ENCODE results near the gene CEP135.
"Not testable (repeated sequence)": the region's sequence is repeated elsewhere in the genome, so short reads cannot be mapped to it uniquely, and the experiment has no call there.

CEP135 gene

GRCh38 chr4:55925241-55925640 is 23.5 kb upstream of the CEP135 start:
- H3K4me3 ChIP-seq (ENCODE audit: low read length) = no peak overlapping the region
- no peaks in the 10 kb centered on the region for H3K4me1 ChIP-seq (ENCODE audit: control insufficient read depth, insufficient read depth, low read length)
- H3K9ac ChIP-seq (ENCODE audit: low read length) = no peak overlapping the region
- no peaks in the 10 kb centered on the region for H3K27me3 ChIP-seq (ENCODE audit: control insufficient read depth, insufficient read depth, low read length)
- H3K36me3 ChIP-seq (ENCODE audit: control insufficient read depth, insufficient read depth, low read length) = no peaks in the 10 kb centered on the region
- H3K9me3 ChIP-seq (ENCODE audit: control insufficient read depth, low read length) = no peaks in the 10 kb centered on the region

- Histone ChIP-seq H3K9me3 (ENCODE audit: control insufficient read depth, low read length) (no peaks in the 10 kb centered on the region), H3K4me1 (ENCODE audit: control insufficient read depth, insufficient read depth, low read length) (no peaks in the 10 kb centered on the region), H3K9ac (ENCODE audit: low read length) (no peak overlapping the region), H3K36me3 (ENCODE audit: control insufficient read depth, insufficient read depth, low read length) (no peaks in the 10 kb centered on the region), H3K27me3 (ENCODE audit: control insufficient read depth, insufficient read depth, low read length) (no peaks in the 10 kb centered on the region), H3K4me3 (ENCODE audit: low read length) (no peak overlapping the region)
Measured at GRCh38 chr4:55926610-55927009, 22.1 kb upstream of the CEP135 start.

GRCh38 chr4:55927803-55928437 is 20.8 kb upstream of the CEP135 start:
- no peaks in the 10 kb centered on the region for H3K27me3 ChIP-seq (ENCODE audit: control insufficient read depth, insufficient read depth, low read length)
- no peak overlapping the region for H3K9ac ChIP-seq (ENCODE audit: low read length)
- no peaks in the 10 kb centered on the region for H3K36me3 ChIP-seq (ENCODE audit: control insufficient read depth, insufficient read depth, low read length)
- H3K9me3 ChIP-seq (ENCODE audit: control insufficient read depth, low read length) = no peaks in the 10 kb centered on the region
- H3K4me1 ChIP-seq (ENCODE audit: control insufficient read depth, insufficient read depth, low read length) = no peaks in the 10 kb centered on the region
- no peak overlapping the region for H3K4me3 ChIP-seq (ENCODE audit: low read length)

- H3K27me3 ChIP-seq (ENCODE audit: control insufficient read depth, insufficient read depth, low read length) = no peaks in the 10 kb centered on the region
- H3K36me3 ChIP-seq (ENCODE audit: control insufficient read depth, insufficient read depth, low read length) = no peaks in the 10 kb centered on the region
- H3K9ac ChIP-seq (ENCODE audit: low read length) = no peak overlapping the region
- no peaks in the 10 kb centered on the region for H3K4me1 ChIP-seq (ENCODE audit: control insufficient read depth, insufficient read depth, low read length)
- no peak overlapping the region for H3K4me3 ChIP-seq (ENCODE audit: low read length)
- H3K9me3 ChIP-seq (ENCODE audit: control insufficient read depth, low read length) = no peaks in the 10 kb centered on the region
Measured at GRCh38 chr4:55928846-55929245, 19.9 kb upstream of the CEP135 start.

GRCh38 chr4:55931043-55931442 is 17.7 kb upstream of the CEP135 start:
- Histone ChIP-seq H3K36me3 (ENCODE audit: control insufficient read depth, insufficient read depth, low read length) (no peaks in the 10 kb centered on the region), H3K4me1 (ENCODE audit: control insufficient read depth, insufficient read depth, low read length) (no peaks in the 10 kb centered on the region)

GRCh38 chr4:55931833-55932232 is 16.9 kb upstream of the CEP135 start:
- H3K4me3 ChIP-seq (ENCODE audit: low read length) = no peak overlapping the region
- H3K36me3 ChIP-seq (ENCODE audit: control insufficient read depth, insufficient read depth, low read length) = no peaks in the 10 kb centered on the region
- no peaks in the 10 kb centered on the region for H3K9me3 ChIP-seq (ENCODE audit: control insufficient read depth, low read length)
- H3K4me1 ChIP-seq (ENCODE audit: control insufficient read depth, insufficient read depth, low read length) = no peaks in the 10 kb centered on the region
- H3K27me3 ChIP-seq (ENCODE audit: control insufficient read depth, insufficient read depth, low read length) = no peaks in the 10 kb centered on the region
- no peak overlapping the region for H3K9ac ChIP-seq (ENCODE audit: low read length)

More at GRCh38 chr4:55931043-55931442, 17.7 kb upstream of the CEP135 start:
- H3K9ac ChIP-seq (ENCODE audit: low read length) = no peak overlapping the region
- no peaks in the 10 kb centered on the region for H3K27me3 ChIP-seq (ENCODE audit: control insufficient read depth, insufficient read depth, low read length)
- no peak overlapping the region for H3K4me3 ChIP-seq (ENCODE audit: low read length)
- H3K9me3 ChIP-seq (ENCODE audit: control insufficient read depth, low read length) = no peaks in the 10 kb centered on the region

GRCh38 chr4:55932511-55932910 is 16.2 kb upstream of the CEP135 start:
- H3K4me3 ChIP-seq (ENCODE audit: low read length) = no peak overlapping the region
- H3K9me3 ChIP-seq (ENCODE audit: control insufficient read depth, low read length) = no peaks in the 10 kb centered on the region

GRCh38 chr4:55933611-55934010 is 15.1 kb upstream of the CEP135 start:
- Histone ChIP-seq H3K36me3 (ENCODE audit: control insufficient read depth, insufficient read depth, low read length) (no peaks in the 10 kb centered on the region), H3K9me3 (ENCODE audit: control insufficient read depth, low read length) (no peaks in the 10 kb centered on the region), H3K4me1 (ENCODE audit: control insufficient read depth, insufficient read depth, low read length) (no peaks in the 10 kb centered on the region), H3K4me3 (ENCODE audit: low read length) (no peak overlapping the region), H3K9ac (ENCODE audit: low read length) (no peak overlapping the region), H3K27me3 (ENCODE audit: control insufficient read depth, insufficient read depth, low read length) (no peaks in the 10 kb centered on the region)

More at GRCh38 chr4:55932511-55932910, 16.2 kb upstream of the CEP135 start:
- Histone ChIP-seq H3K4me1 (ENCODE audit: control insufficient read depth, insufficient read depth, low read length) (no peaks in the 10 kb centered on the region), H3K9ac (ENCODE audit: low read length) (no peak overlapping the region), H3K27me3 (ENCODE audit: control insufficient read depth, insufficient read depth, low read length) (no peaks in the 10 kb centered on the region), H3K36me3 (ENCODE audit: control insufficient read depth, insufficient read depth, low read length) (no peaks in the 10 kb centered on the region)

GRCh38 chr4:55935907-55936306 is 12.8 kb upstream of the CEP135 start:
- not testable (repeated sequence) for H3K36me3 ChIP-seq (ENCODE audit: control insufficient read depth, insufficient read depth, low read length); H3K9ac ChIP-seq (ENCODE audit: low read length); H3K27me3 ChIP-seq (ENCODE audit: control insufficient read depth, insufficient read depth, low read length); H3K9me3 ChIP-seq (ENCODE audit: control insufficient read depth, low read length); H3K4me3 ChIP-seq (ENCODE audit: low read length); H3K4me1 ChIP-seq (ENCODE audit: control insufficient read depth, insufficient read depth, low read length)

GRCh38 chr4:55938481-55938880 is 10.3 kb upstream of the CEP135 start:
- no peak overlapping the region for H3K4me3 ChIP-seq (ENCODE audit: low read length)
- no peaks in the 10 kb centered on the region for H3K36me3 ChIP-seq (ENCODE audit: control insufficient read depth, insufficient read depth, low read length)
- H3K27me3 ChIP-seq (ENCODE audit: control insufficient read depth, insufficient read depth, low read length) = no peaks in the 10 kb centered on the region
- H3K4me1 ChIP-seq (ENCODE audit: control insufficient read depth, insufficient read depth, low read length) = no peaks in the 10 kb centered on the region
- H3K9me3 ChIP-seq (ENCODE audit: control insufficient read depth, low read length) = no peaks in the 10 kb centered on the region
- no peak overlapping the region for H3K9ac ChIP-seq (ENCODE audit: low read length)

GRCh38 chr4:55939421-55939820 is 9.3 kb upstream of the CEP135 start:
- no peaks in the 10 kb centered on the region for H3K4me1 ChIP-seq (ENCODE audit: control insufficient read depth, insufficient read depth, low read length)

GRCh38 chr4:55941881-55942396 is 6.8 kb upstream of the CEP135 start:
- no peaks in the 10 kb centered on the region for H3K9me3 ChIP-seq (ENCODE audit: control insufficient read depth, low read length)
- H3K36me3 ChIP-seq (ENCODE audit: control insufficient read depth, insufficient read depth, low read length) = no peaks in the 10 kb centered on the region
- H3K9ac ChIP-seq (ENCODE audit: low read length) = no peak overlapping the region
- no peaks in the 10 kb centered on the region for H3K27me3 ChIP-seq (ENCODE audit: control insufficient read depth, insufficient read depth, low read length)
- H3K4me3 ChIP-seq (ENCODE audit: low read length) = no peak overlapping the region
- H3K4me1 ChIP-seq (ENCODE audit: control insufficient read depth, insufficient read depth, low read length) = no peaks in the 10 kb centered on the region

More at GRCh38 chr4:55939421-55939820, 9.3 kb upstream of the CEP135 start:
- Histone ChIP-seq H3K4me3 (ENCODE audit: low read length) (no peak overlapping the region), H3K9ac (ENCODE audit: low read length) (no peak overlapping the region), H3K27me3 (ENCODE audit: control insufficient read depth, insufficient read depth, low read length) (no peaks in the 10 kb centered on the region), H3K36me3 (ENCODE audit: control insufficient read depth, insufficient read depth, low read length) (no peaks in the 10 kb centered on the region), H3K9me3 (ENCODE audit: control insufficient read depth, low read length) (no peaks in the 10 kb centered on the region)
